Measurements from ENCODE around the gene TEDC2.

DNA sequence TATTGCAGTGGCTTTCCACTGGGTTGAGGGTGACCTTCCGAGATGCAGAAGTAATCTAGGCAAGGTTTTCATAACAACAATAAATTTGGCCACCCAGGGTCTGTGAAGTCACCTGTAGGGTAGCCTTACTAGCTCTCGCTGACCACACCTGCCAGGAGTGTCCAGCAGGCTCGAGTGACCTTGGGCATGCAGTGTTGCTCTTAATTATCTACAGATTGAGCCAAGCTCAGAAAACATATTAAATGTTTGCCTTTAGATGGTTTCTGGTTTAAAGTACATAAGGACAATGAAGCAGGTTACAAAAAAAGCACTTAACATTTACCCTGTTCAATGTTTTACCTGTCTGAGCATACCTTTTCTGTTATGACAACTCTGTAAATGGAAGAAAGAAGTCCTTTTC lies 16.8 kb downstream of the TEDC2 start:
- no peak for TF ChIP-seq ZNF274 (IDR thresholded peaks at IDR 0.05; ENCODE audit: borderline replicate concordance, low read depth, low read length)
- TF ChIP-seq CHD2 (IDR thresholded peaks at IDR 0.05; ENCODE audit: low read depth, low read length), result no peak
- TF ChIP-seq, protein P1, sequence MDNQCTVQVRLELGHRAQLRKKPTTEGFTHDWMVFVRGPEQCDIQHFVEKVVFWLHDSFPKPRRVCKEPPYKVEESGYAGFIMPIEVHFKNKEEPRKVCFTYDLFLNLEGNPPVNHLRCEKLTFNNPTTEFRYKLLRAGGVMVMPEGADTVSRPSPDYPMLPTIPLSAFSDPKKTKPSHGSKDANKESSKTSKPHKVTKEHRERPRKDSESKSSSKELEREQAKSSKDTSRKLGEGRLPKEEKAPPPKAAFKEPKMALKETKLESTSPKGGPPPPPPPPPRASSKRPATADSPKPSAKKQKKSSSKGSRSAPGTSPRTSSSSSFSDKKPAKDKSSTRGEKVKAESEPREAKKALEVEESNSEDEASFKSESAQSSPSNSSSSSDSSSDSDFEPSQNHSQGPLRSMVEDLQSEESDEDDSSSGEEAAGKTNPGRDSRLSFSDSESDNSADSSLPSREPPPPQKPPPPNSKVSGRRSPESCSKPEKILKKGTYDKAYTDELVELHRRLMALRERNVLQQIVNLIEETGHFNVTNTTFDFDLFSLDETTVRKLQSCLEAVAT (IDR thresholded peaks at IDR 0.05), result no peak
- TF ChIP-seq, protein P2, sequence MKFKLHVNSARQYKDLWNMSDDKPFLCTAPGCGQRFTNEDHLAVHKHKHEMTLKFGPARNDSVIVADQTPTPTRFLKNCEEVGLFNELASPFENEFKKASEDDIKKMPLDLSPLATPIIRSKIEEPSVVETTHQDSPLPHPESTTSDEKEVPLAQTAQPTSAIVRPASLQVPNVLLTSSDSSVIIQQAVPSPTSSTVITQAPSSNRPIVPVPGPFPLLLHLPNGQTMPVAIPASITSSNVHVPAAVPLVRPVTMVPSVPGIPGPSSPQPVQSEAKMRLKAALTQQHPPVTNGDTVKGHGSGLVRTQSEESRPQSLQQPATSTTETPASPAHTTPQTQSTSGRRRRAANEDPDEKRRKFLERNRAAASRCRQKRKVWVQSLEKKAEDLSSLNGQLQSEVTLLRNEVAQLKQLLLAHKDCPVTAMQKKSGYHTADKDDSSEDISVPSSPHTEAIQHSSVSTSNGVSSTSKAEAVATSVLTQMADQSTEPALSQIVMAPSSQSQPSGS (CRISPR knock-in tag; IDR thresholded peaks at IDR 0.05), result no peak
- no peak for TF ChIP-seq TRIM24 (IDR thresholded peaks at IDR 0.05)
- TF ChIP-seq, protein P3, sequence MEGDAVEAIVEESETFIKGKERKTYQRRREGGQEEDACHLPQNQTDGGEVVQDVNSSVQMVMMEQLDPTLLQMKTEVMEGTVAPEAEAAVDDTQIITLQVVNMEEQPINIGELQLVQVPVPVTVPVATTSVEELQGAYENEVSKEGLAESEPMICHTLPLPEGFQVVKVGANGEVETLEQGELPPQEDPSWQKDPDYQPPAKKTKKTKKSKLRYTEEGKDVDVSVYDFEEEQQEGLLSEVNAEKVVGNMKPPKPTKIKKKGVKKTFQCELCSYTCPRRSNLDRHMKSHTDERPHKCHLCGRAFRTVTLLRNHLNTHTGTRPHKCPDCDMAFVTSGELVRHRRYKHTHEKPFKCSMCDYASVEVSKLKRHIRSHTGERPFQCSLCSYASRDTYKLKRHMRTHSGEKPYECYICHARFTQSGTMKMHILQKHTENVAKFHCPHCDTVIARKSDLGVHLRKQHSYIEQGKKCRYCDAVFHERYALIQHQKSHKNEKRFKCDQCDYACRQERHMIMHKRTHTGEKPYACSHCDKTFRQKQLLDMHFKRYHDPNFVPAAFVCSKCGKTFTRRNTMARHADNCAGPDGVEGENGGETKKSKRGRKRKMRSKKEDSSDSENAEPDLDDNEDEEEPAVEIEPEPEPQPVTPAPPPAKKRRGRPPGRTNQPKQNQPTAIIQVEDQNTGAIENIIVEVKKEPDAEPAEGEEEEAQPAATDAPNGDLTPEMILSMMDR (IDR thresholded peaks at IDR 0.05 in 2 of 3, conservative IDR thresholded peaks at IDR 0.05 in 1 of 3; ENCODE audit: insufficient read depth in 2 of 3, low read depth in 1 of 3, low read length in 3 of 3), result no peak
- TF ChIP-seq TCF7 (IDR thresholded peaks at IDR 0.05; ENCODE audit: borderline replicate concordance), result no peak
- no peak for TF ChIP-seq NR1H2 (CRISPR knock-in tag; IDR thresholded peaks at IDR 0.05)
- TF ChIP-seq KLF13 (tag; IDR thresholded peaks at IDR 0.05; ENCODE audit: borderline replicate concordance, low read depth), result no peak
- TF ChIP-seq PHF21A (IDR thresholded peaks at IDR 0.05; ENCODE audit: borderline replicate concordance, low read depth), result no peak
- TF ChIP-seq, protein P4, sequence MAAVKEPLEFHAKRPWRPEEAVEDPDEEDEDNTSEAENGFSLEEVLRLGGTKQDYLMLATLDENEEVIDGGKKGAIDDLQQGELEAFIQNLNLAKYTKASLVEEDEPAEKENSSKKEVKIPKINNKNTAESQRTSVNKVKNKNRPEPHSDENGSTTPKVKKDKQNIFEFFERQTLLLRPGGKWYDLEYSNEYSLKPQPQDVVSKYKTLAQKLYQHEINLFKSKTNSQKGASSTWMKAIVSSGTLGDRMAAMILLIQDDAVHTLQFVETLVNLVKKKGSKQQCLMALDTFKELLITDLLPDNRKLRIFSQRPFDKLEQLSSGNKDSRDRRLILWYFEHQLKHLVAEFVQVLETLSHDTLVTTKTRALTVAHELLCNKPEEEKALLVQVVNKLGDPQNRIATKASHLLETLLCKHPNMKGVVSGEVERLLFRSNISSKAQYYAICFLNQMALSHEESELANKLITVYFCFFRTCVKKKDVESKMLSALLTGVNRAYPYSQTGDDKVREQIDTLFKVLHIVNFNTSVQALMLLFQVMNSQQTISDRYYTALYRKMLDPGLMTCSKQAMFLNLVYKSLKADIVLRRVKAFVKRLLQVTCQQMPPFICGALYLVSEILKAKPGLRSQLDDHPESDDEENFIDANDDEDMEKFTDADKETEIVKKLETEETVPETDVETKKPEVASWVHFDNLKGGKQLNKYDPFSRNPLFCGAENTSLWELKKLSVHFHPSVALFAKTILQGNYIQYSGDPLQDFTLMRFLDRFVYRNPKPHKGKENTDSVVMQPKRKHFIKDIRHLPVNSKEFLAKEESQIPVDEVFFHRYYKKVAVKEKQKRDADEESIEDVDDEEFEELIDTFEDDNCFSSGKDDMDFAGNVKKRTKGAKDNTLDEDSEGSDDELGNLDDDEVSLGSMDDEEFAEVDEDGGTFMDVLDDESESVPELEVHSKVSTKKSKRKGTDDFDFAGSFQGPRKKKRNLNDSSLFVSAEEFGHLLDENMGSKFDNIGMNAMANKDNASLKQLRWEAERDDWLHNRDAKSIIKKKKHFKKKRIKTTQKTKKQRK (IDR thresholded peaks at IDR 0.05; ENCODE audit: borderline replicate concordance, low read depth, low read length), result no peak
- TF ChIP-seq, protein P5, sequence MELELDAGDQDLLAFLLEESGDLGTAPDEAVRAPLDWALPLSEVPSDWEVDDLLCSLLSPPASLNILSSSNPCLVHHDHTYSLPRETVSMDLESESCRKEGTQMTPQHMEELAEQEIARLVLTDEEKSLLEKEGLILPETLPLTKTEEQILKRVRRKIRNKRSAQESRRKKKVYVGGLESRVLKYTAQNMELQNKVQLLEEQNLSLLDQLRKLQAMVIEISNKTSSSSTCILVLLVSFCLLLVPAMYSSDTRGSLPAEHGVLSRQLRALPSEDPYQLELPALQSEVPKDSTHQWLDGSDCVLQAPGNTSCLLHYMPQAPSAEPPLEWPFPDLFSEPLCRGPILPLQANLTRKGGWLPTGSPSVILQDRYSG (tag; conservative IDR thresholded peaks at IDR 0.05; ENCODE audit: low read depth), result no peak
- TF ChIP-seq, protein P6, sequence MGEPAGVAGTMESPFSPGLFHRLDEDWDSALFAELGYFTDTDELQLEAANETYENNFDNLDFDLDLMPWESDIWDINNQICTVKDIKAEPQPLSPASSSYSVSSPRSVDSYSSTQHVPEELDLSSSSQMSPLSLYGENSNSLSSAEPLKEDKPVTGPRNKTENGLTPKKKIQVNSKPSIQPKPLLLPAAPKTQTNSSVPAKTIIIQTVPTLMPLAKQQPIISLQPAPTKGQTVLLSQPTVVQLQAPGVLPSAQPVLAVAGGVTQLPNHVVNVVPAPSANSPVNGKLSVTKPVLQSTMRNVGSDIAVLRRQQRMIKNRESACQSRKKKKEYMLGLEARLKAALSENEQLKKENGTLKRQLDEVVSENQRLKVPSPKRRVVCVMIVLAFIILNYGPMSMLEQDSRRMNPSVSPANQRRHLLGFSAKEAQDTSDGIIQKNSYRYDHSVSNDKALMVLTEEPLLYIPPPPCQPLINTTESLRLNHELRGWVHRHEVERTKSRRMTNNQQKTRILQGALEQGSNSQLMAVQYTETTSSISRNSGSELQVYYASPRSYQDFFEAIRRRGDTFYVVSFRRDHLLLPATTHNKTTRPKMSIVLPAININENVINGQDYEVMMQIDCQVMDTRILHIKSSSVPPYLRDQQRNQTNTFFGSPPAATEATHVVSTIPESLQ (CRISPR knock-in tag; IDR thresholded peaks at IDR 0.05), result no peak

Measured in K562 (cell line).